Tibial artery (tissue), 4 donors: ENCODE results near the gene CYB561A3.
"Not testable (repeated sequence)": the region's sequence is repeated elsewhere in the genome, so short reads cannot be mapped to it uniquely, and the experiment has no call there.

ENCODE experiments used
- DNase-seq, 2 donors: peaks; one replicate each; pipeline ENCODE4 v3.0.0-alpha.2; 2019
- H3K27ac ChIP-seq, 2 donors: fragments of 200-600 bp; sonication (generic) in 1 of 2; 1 replicate in 1 of 2; 2 replicates in 1 of 2; pipeline ENCODE4 v1.5.1; 2018 to 2019; ENCODE audit warnings: mild to moderate bottlenecking in 1 of 2
- H3K27me3 ChIP-seq, 2 donors: fragments of 200-600 bp; sonication (generic) in 1 of 2; one replicate each; pipeline versions ENCODE4 v1.5.1 to v1.6.0; 2016 to 2019
- H3K36me3 ChIP-seq, 3 donors: fragments of 200-600 bp; sonication (generic) in 2 of 3; one replicate each; pipeline ENCODE4 v1.5.1; 2016 to 2019; ENCODE audit warnings: mild to moderate bottlenecking in 2 of 3
- H3K4me1 ChIP-seq, 4 donors: fragments of 200-600 bp; sonication (generic) in 2 of 4; 1 replicate in 3 of 4; 2 replicates in 1 of 4; pipeline ENCODE4 v1.5.1; 2016 to 2019
- H3K4me3 ChIP-seq, 2 donors: fragments of 200-600 bp; sonication (generic) in 1 of 2; 1 replicate in 1 of 2; 2 replicates in 1 of 2; pipeline ENCODE4 v1.5.1; 2018 to 2019; ENCODE audit warnings: mild to moderate bottlenecking in 2 of 2
- H3K9me3 ChIP-seq, 3 donors: fragments of 200-600 bp; sonication (generic) in 1 of 3; one replicate each; pipeline ENCODE4 v1.5.1; 2016 to 2019
- CTCF ChIP-seq, 2 experiments: fragments of 200-600 bp in 1 of 2; fragments of 450-650 bp in 1 of 2; IDR thresholded peaks; one replicate each; pipeline ENCODE4 v1.5.1; 2017 to 2019; ENCODE audit warnings: antibody characterized with exemption in 2 of 2, mild to moderate bottlenecking in 1 of 2, moderate library complexity in 1 of 2
- intact Hi-C: fragments of 100-400 bp; cut with DNase I; formaldehyde crosslinking; loops from one replicate; pipeline ENCODE4 v1.15.0; 2023; ENCODE audit warnings: low total_unique reads

CYB561A3 gene

GRCh38 chr11:61384271-61385242, 22.9 kb upstream of the CYB561A3 start:
- peaks cover 0 to 12% (median 2%) of the 10 kb centered on the region in 4 donors for H3K4me1 ChIP-seq
- no peak for TF ChIP-seq CTCF (IDR thresholded peaks at IDR 0.05)
- intact Hi-C loops: loop anchor here (1.0 kb wide), 1 partner anchor 51 kb away; the partner anchor contains the start of genes DDB1 and TKFC
- H3K4me3 ChIP-seq: no peak overlapping the region
- H3K36me3 ChIP-seq: peaks cover 0 to 4% (median 0%) of the 10 kb centered on the region in 3 donors
- no peaks in the 10 kb centered on the region for H3K27me3 ChIP-seq
- H3K9me3 ChIP-seq: no peaks in the 10 kb centered on the region
- no peak overlapping the region for H3K27ac ChIP-seq
- no peak for DNase-seq

- DNase-seq, H3K9me3 ChIP-seq, H3K27ac ChIP-seq, intact Hi-C loops, H3K4me3 ChIP-seq, H3K27me3 ChIP-seq, H3K36me3 ChIP-seq: not testable (repeated sequence)
- peaks cover 0 to 19% (median 9%) of the 10 kb centered on the region in 4 donors for H3K4me1 ChIP-seq
Observed at GRCh38 chr11:61383859-61384258, 22.2 kb upstream of the CYB561A3 start.

GRCh38 chr11:61380884-61381283, 19.2 kb upstream of the CYB561A3 start:
- intact Hi-C loops: no loop called here
- Histone ChIP-seq H3K36me3 (peaks cover 0 to 6% (median 2%) of the 10 kb centered on the region in 3 donors), H3K27me3 (no peaks in the 10 kb centered on the region), H3K9me3 (no peaks in the 10 kb centered on the region), H3K4me3 (no peak overlapping the region), H3K4me1 (peaks cover 0 to 30% (median 16%) of the 10 kb centered on the region in 4 donors), H3K27ac (no peak overlapping the region)
- no peak for TF ChIP-seq CTCF (IDR thresholded peaks at IDR 0.05)
- no peak for DNase-seq

- peak overlapping the region; percentile 54 to 87 for H3K27ac ChIP-seq
- peaks cover 0 to 24% (median 14%) of the 10 kb centered on the region in 4 donors for H3K4me1 ChIP-seq
- DNase-seq: peak; percentile 75 to 82
- no peak overlapping the region for H3K4me3 ChIP-seq
- no peak for TF ChIP-seq CTCF (IDR thresholded peaks at IDR 0.05)
- intact Hi-C loops: loop anchor here (1.0 kb wide), 1 partner anchor 18 kb away; the partner anchor contains the start of gene CYB561A3
- H3K36me3 ChIP-seq: peaks cover 4 to 19% (median 6%) of the 10 kb centered on the region in 3 donors
- H3K9me3 ChIP-seq: no peaks in the 10 kb centered on the region
- no peaks in the 10 kb centered on the region for H3K27me3 ChIP-seq
Observed at GRCh38 chr11:61378713-61379313, 17.1 kb upstream of the CYB561A3 start.

GRCh38 chr11:61377461-61378160, 15.9 kb upstream of the CYB561A3 start:
- Histone ChIP-seq H3K4me3 (no peak overlapping the region), H3K36me3 (peaks cover 4 to 19% (median 6%) of the 10 kb centered on the region in 3 donors), H3K4me1 (peaks cover 0 to 24% (median 14%) of the 10 kb centered on the region in 4 donors), H3K27me3 (no peaks in the 10 kb centered on the region), H3K27ac (peak overlapping the region in 1 of 2 donors; percentile 87), H3K9me3 (no peaks in the 10 kb centered on the region)
- TF ChIP-seq CTCF (IDR thresholded peaks at IDR 0.05): no peak
- intact Hi-C loops: no loop called here
- no peak for DNase-seq
